ENCODE results near the gene PIK3R6. TPM values are rescaled to one million over a fixed set of nuclear protein-coding genes. Genes with fewer than 3 reads are reported as not detected.

PIK3R6 gene
- total RNA-seq, 2 donors from 2014 or later = 0.67 to 0.83 TPM

DNA sequence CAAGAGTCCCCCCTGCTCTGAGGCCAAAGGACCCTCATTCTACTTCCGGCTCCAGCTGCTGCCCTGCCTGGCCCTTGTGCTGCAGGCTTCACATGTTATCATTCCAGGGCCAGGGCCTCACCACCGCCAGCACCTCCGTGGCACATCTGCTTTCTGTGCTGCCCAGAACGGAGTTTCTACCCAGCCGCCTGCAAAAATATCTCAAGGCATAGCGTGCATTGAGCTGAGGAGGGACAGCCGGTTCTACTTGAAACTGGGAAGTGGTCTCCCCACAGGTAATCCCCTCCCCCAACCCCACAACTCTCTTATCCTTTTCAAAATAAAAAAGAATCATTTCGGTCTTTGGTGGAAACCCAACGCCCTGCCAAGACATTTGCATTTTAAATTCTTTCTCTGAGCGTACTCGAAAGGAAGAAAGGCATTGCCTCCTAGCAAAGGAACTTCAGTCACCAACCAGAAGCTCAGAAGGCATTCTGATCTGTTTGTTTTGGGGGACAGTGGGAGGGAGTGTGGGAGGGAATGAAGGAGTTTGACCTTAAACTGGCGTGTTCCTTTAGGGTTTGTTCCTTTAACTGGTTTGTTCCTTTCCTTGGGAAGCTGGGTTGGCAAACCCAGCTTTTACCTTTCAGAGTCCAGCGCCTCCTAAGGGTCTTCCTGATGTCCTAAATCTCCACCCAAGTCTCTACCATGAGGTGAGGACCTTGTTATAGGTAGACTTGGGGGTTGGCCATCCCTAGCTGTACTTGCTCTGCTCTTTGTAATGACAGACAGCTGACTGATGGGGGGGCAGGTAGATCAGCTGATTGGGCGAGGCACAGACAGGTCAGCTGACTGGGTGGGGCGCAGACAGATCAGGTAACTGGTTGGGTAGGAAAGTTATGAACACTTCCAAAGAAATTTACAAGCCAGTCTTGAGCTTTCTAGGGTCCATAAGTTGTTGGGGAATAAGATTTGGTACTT, 33.4 kb upstream of the PIK3R6 start:
- H3K4me1 Mint-ChIP-seq = peaks cover 53% of the 10 kb centered on the region
- no peaks in the 10 kb centered on the region for H3K27me3 Mint-ChIP-seq
- H3K36me3 Mint-ChIP-seq (ENCODE audit: low read depth) = peaks cover 13% of the 10 kb centered on the region
- peak overlapping the region; percentile 98 for H3K27ac Mint-ChIP-seq
- DNase-seq (no peak), ATAC-seq (no peak)
- peak overlapping the region; percentile 41 for H3K4me3 Mint-ChIP-seq
- no peaks in the 10 kb centered on the region for H3K9me3 ChIP-seq (ENCODE audit: control insufficient read depth, low read length, poor library complexity, severe bottlenecking)

GRCh38 chr17:8900207-8900606, 32.7 kb upstream of the PIK3R6 start:
- H3K4me3 Mint-ChIP-seq = peak overlapping the region; percentile 12
- H3K4me1 Mint-ChIP-seq = peaks cover 56% of the 10 kb centered on the region
- no peak for DNase-seq
- no peaks in the 10 kb centered on the region for H3K9me3 ChIP-seq (ENCODE audit: control insufficient read depth, low read length, poor library complexity, severe bottlenecking)
- peaks cover 14% of the 10 kb centered on the region for H3K36me3 Mint-ChIP-seq (ENCODE audit: low read depth)
- H3K27ac Mint-ChIP-seq = peak overlapping the region; percentile 98
- no peaks in the 10 kb centered on the region for H3K27me3 Mint-ChIP-seq
- no peak for ATAC-seq

DNA sequence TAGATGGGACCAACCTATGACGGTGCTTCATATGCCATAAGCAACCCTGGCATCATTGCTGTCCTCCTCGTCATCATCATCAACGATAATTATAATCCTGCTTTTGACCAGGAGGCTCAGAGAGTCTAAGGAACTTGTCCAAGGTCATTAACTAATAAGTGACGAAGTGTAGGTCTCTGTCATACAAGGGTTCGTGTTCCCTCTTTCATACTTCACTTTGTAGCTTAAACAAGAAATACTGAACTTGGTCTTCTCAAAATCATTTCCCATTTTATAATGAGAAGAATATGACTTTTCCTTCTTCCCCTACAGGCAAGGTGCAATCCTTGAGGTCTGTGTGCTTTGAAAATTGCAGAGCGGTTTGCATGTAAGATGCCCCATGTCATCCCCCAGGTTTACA, 31.2 kb upstream of the PIK3R6 start:
- no peak for ATAC-seq
- Mint-ChIP-seq H3K27ac (peak overlapping the region; percentile 98), H3K27me3 (no peaks in the 10 kb centered on the region), H3K4me3 (peak overlapping the region; percentile 84), H3K36me3 (ENCODE audit: low read depth) (peaks cover 12% of the 10 kb centered on the region), H3K4me1 (peaks cover 60% of the 10 kb centered on the region)
- H3K9me3 ChIP-seq (ENCODE audit: control insufficient read depth, low read length, poor library complexity, severe bottlenecking) = no peaks in the 10 kb centered on the region
- DNase-seq = no peak

DNA sequence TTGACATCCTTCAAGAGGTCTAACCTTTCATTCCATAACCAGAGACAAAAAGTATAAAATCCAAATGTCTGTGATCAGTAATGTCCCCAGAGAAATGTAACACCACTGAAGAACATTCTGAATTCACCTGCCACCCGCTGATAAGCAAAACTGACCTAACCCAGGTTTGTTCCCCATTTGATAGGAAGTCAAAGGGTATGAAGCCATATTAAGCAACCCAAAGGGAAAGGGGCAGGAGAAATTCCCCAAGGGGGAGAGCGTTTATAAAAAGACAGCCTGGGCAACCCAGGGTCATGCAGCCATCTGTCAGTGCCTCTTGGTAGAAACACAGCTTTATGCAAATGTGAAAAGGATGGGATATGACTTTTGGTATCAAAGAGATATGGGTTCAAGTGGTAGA, 30.7 kb upstream of the PIK3R6 start:
- Mint-ChIP-seq H3K27ac (peak overlapping the region; percentile 98), H3K36me3 (ENCODE audit: low read depth) (peaks cover 12% of the 10 kb centered on the region), H3K4me3 (peak overlapping the region; percentile 84), H3K27me3 (no peaks in the 10 kb centered on the region), H3K4me1 (peaks cover 60% of the 10 kb centered on the region)
- ATAC-seq (no peak), DNase-seq (no peak)
- H3K9me3 ChIP-seq (ENCODE audit: control insufficient read depth, low read length, poor library complexity, severe bottlenecking) = no peaks in the 10 kb centered on the region

DNA sequence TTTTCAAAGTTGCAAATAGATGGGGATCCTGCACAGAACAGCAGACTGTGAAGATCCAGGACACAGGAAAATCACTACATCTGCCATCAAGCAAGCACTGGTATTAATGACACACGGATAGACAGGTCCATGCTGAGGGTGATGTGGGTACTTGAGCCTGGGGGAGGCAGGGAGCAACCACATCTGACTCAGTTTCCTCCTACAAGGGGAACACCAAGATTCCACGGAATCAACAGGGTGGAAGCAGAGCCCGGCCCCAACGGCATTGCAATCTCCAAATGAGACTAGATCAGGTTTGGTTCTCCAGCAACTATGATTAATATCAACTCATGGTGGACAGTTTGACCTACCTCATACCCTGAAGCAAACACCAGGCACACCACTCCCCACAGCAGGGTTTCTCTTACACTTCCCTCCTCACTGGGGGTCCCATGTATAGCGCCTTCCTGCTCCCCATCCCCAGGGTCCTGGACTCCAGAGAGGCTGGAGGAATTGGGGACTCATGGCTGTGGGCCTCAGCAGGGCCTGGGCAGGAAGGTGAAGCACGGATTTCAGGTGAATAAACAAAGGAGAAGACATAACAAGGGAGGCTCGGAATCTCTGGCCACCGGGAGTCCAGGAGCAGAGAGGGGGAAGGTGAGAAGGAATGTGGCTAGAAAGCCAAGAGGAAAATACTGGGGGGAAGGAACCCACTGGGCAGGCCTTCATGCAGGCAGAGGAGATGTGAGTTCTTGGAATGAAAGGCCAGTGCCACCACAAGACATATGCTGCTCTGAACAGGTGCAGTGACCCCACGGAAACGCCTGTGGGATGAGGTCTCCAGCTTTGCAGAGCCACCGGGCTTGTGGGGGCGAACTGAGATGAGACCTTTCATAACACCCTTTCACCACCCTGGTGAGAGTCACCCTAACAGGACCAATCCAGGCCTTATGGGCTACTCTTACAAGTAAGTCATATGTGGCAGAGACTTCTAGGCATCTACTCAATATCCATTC, 29.5 kb upstream of the PIK3R6 start:
- DNase-seq = no peak
- peaks cover 61% of the 10 kb centered on the region for H3K4me1 Mint-ChIP-seq
- no peaks in the 10 kb centered on the region for H3K9me3 ChIP-seq (ENCODE audit: control insufficient read depth, low read length, poor library complexity, severe bottlenecking)
- no peaks in the 10 kb centered on the region for H3K27me3 Mint-ChIP-seq
- no peak for ATAC-seq
- peak overlapping the region; percentile 98 for H3K27ac Mint-ChIP-seq
- peaks cover 12% of the 10 kb centered on the region for H3K36me3 Mint-ChIP-seq (ENCODE audit: low read depth)
- peak overlapping the region; percentile 65 for H3K4me3 Mint-ChIP-seq

DNA sequence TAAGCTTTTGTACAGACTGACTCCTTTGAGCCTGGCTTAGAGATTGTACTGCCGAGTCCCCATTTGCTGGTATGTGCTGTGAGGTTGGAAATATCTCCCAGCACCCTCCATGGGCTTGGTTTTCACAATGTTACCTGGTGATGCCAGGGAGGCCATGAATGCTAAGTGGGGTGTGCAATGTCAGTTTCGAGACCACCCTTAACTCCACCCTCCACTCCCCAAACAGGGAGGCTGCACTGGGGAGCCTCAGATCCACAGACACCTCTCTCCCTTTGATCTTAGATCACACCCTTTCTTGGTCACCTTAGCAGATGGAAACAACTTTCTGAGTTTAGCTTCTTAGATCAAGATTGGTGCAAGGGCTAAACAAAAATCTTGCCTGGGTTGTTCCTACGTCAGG, 28.6 kb upstream of the PIK3R6 start:
- Mint-ChIP-seq H3K27ac (peak overlapping the region; percentile 98), H3K4me1 (peaks cover 53% of the 10 kb centered on the region), H3K4me3 (no peak overlapping the region), H3K36me3 (ENCODE audit: low read depth) (peaks cover 9% of the 10 kb centered on the region), H3K27me3 (no peaks in the 10 kb centered on the region)
- ATAC-seq (no peak), DNase-seq (no peak)
- no peaks in the 10 kb centered on the region for H3K9me3 ChIP-seq (ENCODE audit: control insufficient read depth, low read length, poor library complexity, severe bottlenecking)

GRCh38 chr17:8894673-8895578, 27.5 kb upstream of the PIK3R6 start:
- H3K27ac Mint-ChIP-seq = peak overlapping the region; percentile 98
- no peaks in the 10 kb centered on the region for H3K9me3 ChIP-seq (ENCODE audit: control insufficient read depth, low read length, poor library complexity, severe bottlenecking)
- H3K4me1 Mint-ChIP-seq = peaks cover 48% of the 10 kb centered on the region
- no peaks in the 10 kb centered on the region for H3K27me3 Mint-ChIP-seq
- peaks cover 9% of the 10 kb centered on the region for H3K36me3 Mint-ChIP-seq (ENCODE audit: low read depth)
- ATAC-seq = no peak
- H3K4me3 Mint-ChIP-seq = peak overlapping the region; percentile 55
- peak in 1 of 3 donors; percentile 32 for DNase-seq

GRCh38 chr17:8894202-8894671, 26.8 kb upstream of the PIK3R6 start:
- H3K9me3 ChIP-seq (ENCODE audit: control insufficient read depth, low read length, poor library complexity, severe bottlenecking) = no peaks in the 10 kb centered on the region
- peaks cover 46% of the 10 kb centered on the region for H3K4me1 Mint-ChIP-seq
- no peaks in the 10 kb centered on the region for H3K27me3 Mint-ChIP-seq
- peaks cover 9% of the 10 kb centered on the region for H3K36me3 Mint-ChIP-seq (ENCODE audit: low read depth)
- H3K27ac Mint-ChIP-seq = peak overlapping the region; percentile 98
- ATAC-seq (no peak), DNase-seq (no peak)
- H3K4me3 Mint-ChIP-seq = no peak overlapping the region

GRCh38 chr17:8893621-8894201, 26.2 kb upstream of the PIK3R6 start:
- DNase-seq (no peak), ATAC-seq (no peak)
- Mint-ChIP-seq H3K36me3 (ENCODE audit: low read depth) (peaks cover 6% of the 10 kb centered on the region), H3K4me3 (no peak overlapping the region), H3K27me3 (no peaks in the 10 kb centered on the region), H3K4me1 (peaks cover 40% of the 10 kb centered on the region), H3K27ac (peak overlapping the region; percentile 98)
- H3K9me3 ChIP-seq (ENCODE audit: control insufficient read depth, low read length, poor library complexity, severe bottlenecking) = no peaks in the 10 kb centered on the region

DNA sequence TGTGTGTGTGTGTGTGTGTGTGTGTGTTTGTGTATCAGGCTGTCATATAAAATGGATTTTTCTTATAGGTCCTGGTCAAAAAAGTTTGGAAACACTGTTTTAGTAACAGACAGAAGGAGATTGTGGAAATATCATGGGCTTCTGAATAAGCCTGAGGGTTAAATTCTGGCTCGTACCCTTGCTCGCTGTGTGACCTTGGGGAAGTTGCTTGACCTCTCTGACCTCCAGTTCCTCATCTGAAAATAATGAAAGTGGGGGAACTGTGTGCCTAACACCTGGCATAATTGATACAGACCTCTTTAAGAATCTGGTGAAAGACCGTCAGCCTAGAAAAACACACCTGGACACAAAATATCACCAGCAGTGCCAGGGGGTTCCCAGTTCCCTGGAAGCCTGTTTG, 25.6 kb upstream of the PIK3R6 start:
- H3K36me3 Mint-ChIP-seq (ENCODE audit: low read depth) = peaks cover 6% of the 10 kb centered on the region
- no peaks in the 10 kb centered on the region for H3K27me3 Mint-ChIP-seq
- no peak for DNase-seq
- no peaks in the 10 kb centered on the region for H3K9me3 ChIP-seq (ENCODE audit: control insufficient read depth, low read length, poor library complexity, severe bottlenecking)
- H3K4me1 Mint-ChIP-seq = peaks cover 34% of the 10 kb centered on the region
- H3K4me3 Mint-ChIP-seq = peak overlapping the region; percentile 19
- peak overlapping the region; percentile 88 for H3K27ac Mint-ChIP-seq
- no peak for ATAC-seq

- H3K9me3 ChIP-seq (ENCODE audit: control insufficient read depth, low read length, poor library complexity, severe bottlenecking) = no peaks in the 10 kb centered on the region
- H3K4me1 Mint-ChIP-seq = peaks cover 28% of the 10 kb centered on the region
- H3K36me3 Mint-ChIP-seq (ENCODE audit: low read depth) = peaks cover 6% of the 10 kb centered on the region
- H3K27me3 Mint-ChIP-seq = no peaks in the 10 kb centered on the region
- H3K27ac Mint-ChIP-seq = peak overlapping the region; percentile 88
- H3K4me3 Mint-ChIP-seq = no peak overlapping the region
- ATAC-seq (no peak), DNase-seq (no peak)
These were observed 24.8 kb upstream of the PIK3R6 start for GRCh38 chr17:8892338-8892690.

GRCh38 chr17:8890671-8891070, 23.2 kb upstream of the PIK3R6 start:
- no peak for ATAC-seq
- DNase-seq = no peak
- peaks cover 13% of the 10 kb centered on the region for H3K4me1 Mint-ChIP-seq
- peaks cover 6% of the 10 kb centered on the region for H3K36me3 Mint-ChIP-seq (ENCODE audit: low read depth)
- no peak overlapping the region for H3K4me3 Mint-ChIP-seq
- H3K27ac Mint-ChIP-seq = peak overlapping the region; percentile 27
- H3K27me3 Mint-ChIP-seq = no peaks in the 10 kb centered on the region
- no peaks in the 10 kb centered on the region for H3K9me3 ChIP-seq (ENCODE audit: control insufficient read depth, low read length, poor library complexity, severe bottlenecking)
